HG03175 (cell line): ENCODE data around the gene TAP1.
A peak's percentile ranks its signal among the peaks of the same experiment; 100 is the strongest.

Experiments used
- ATAC-seq: cut with Tn5 transposase; IDR thresholded peaks from one replicate; pipeline ENCODE4 v1.9.1; 2021; ENCODE audit warnings: mild to moderate bottlenecking, moderate library complexity; ENCODE audit not compliant: unreplicated experiment

Gene TAP1

GRCh38 chr6:32842021-32842650 lies 11.4 kb downstream of the TAP1 start:
- ATAC-seq, result no peak

- ATAC-seq, result no peak
Measured at GRCh38 chr6:32840604-32841246, 12.8 kb downstream of the TAP1 start.

GRCh38 chr6:32839356-32839755 lies 14.1 kb downstream of the TAP1 start:
- no peak for ATAC-seq

- peak; percentile 86 for ATAC-seq
Measured at GRCh38 chr6:32838114-32838958, 15.2 kb downstream of the TAP1 start, which contains the start of gene TAP2. Gene TAP2, minus strand, starts transcription at chr6:32838739. Its CDS starts 506 bp downstream, at chr6:32838233.

GRCh38 chr6:32837651-32838113 lies 15.8 kb downstream of the TAP1 start:
- no peak for ATAC-seq

- ATAC-seq, result no peak
Measured at GRCh38 chr6:32836873-32837272, 16.6 kb downstream of the TAP1 start.

GRCh38 chr6:32835167-32835893 lies 18.2 kb downstream of the TAP1 start:
- ATAC-seq, result no peak

- no peak for ATAC-seq
Measured at GRCh38 chr6:32833664-32834063, 19.8 kb downstream of the TAP1 start.

- no peak for ATAC-seq
Measured at GRCh38 chr6:32832535-32832934, 21.0 kb downstream of the TAP1 start.

GRCh38 chr6:32830936-32831335 lies 22.6 kb downstream of the TAP1 start:
- no peak for ATAC-seq

GRCh38 chr6:32830017-32830416 lies 23.5 kb downstream of the TAP1 start:
- no peak for ATAC-seq

- ATAC-seq, result no peak
Measured at GRCh38 chr6:32829495-32829894, 24.0 kb downstream of the TAP1 start.

- no peak for ATAC-seq
Measured at GRCh38 chr6:32827025-32827424, 26.5 kb downstream of the TAP1 start.

GRCh38 chr6:32825966-32826365 lies 27.5 kb downstream of the TAP1 start:
- ATAC-seq, result no peak

GRCh38 chr6:32819729-32820128 lies 33.8 kb downstream of the TAP1 start:
- no peak for ATAC-seq

- no peak for ATAC-seq
Measured at GRCh38 chr6:32818867-32819266, 34.6 kb downstream of the TAP1 start.

- peak; percentile 29 for ATAC-seq
Measured at GRCh38 chr6:32816746-32817204, 36.7 kb downstream of the TAP1 start, which contains the start of gene HLA-DOB. Gene HLA-DOB, minus strand, starts transcription at chr6:32817002. Its CDS starts 51 bp downstream, at chr6:32816951.

- ATAC-seq, result peak; percentile 56
Measured at GRCh38 chr6:32815996-32816395, 37.5 kb downstream of the TAP1 start.

GRCh38 chr6:32815115-32815514 lies 38.4 kb downstream of the TAP1 start:
- no peak for ATAC-seq

- ATAC-seq, result no peak
Measured at GRCh38 chr6:32814145-32814544, 39.4 kb downstream of the TAP1 start.

- ATAC-seq, result no peak
Measured at GRCh38 chr6:32809171-32809570, 44.3 kb downstream of the TAP1 start.
